HCT116 (cell line): Measurements from ENCODE around the gene SLC25A45.

ENCODE experiments used
- ELF1 ChIP-seq: IDR thresholded peaks from 2 replicates; pipeline ENCODE4 v1.6.1; 2012; ENCODE audit warnings: low read depth, borderline replicate concordance
- EZH2 ChIP-seq: fragments of 200-600 bp; sonication (generic); IDR thresholded peaks from 2 replicates; pipeline ENCODE4 v1.6.1; 2017; ENCODE audit warnings: antibody characterized with exemption, mixed run types
- EZH2phosphoT487 ChIP-seq: fragments of 200-600 bp; IDR thresholded peaks from 2 replicates; pipeline ENCODE4 v1.6.1; 2018; ENCODE audit warnings: antibody characterized with exemption, borderline replicate concordance
- POLR2A ChIP-seq: IDR thresholded peaks from 2 replicates; pipeline ENCODE4 v1.7.0; 2011; ENCODE audit warnings: borderline replicate concordance; ENCODE audit not compliant: insufficient read depth, insufficient read length; ENCODE audit errors: extremely low read depth
- POLR2AphosphoS5 ChIP-seq: IDR thresholded peaks from 2 replicates; pipeline ENCODE4 v1.6.1; 2011; ENCODE audit warnings: mild to moderate bottlenecking, low read depth, low read length, moderate library complexity
- RAD21 ChIP-seq: IDR thresholded peaks from 2 replicates; pipeline ENCODE4 v1.6.1; 2012; ENCODE audit warnings: low read depth, mild to moderate bottlenecking
- SIN3A ChIP-seq: IDR thresholded peaks from 2 replicates; pipeline ENCODE4 v1.6.1; 2012; ENCODE audit warnings: low read depth
- SP1 ChIP-seq: IDR thresholded peaks from 2 replicates; pipeline ENCODE4 v1.6.1; 2012; ENCODE audit warnings: low read depth
- TCF7L2 ChIP-seq: IDR thresholded peaks from 2 replicates; pipeline ENCODE4 v1.7.0; 2011; ENCODE audit warnings: borderline replicate concordance, inconsistent platforms; ENCODE audit not compliant: insufficient read depth, insufficient read length; ENCODE audit errors: extremely low read depth
- YY1 ChIP-seq: IDR thresholded peaks from 2 replicates; pipeline ENCODE4 v1.6.1; 2011; ENCODE audit warnings: low read length, low read depth, moderate library complexity, mild to moderate bottlenecking; ENCODE audit not compliant: insufficient replicate concordance; ENCODE audit errors: extremely low read depth
- TF ChIP-seq, protein P1 (sequence below), 3 experiments: fragments of 200-600 bp in 1 of 3; sonication (generic) in 1 of 3; IDR thresholded peaks in 2 of 3; conservative IDR thresholded peaks in 1 of 3; 2 replicates each; pipeline ENCODE4 v1.5.1; 2012 to 2017; ENCODE audit warnings: low read depth in 2 of 3, low read length in 2 of 3, antibody characterized with exemption in 1 of 3, borderline replicate concordance in 1 of 3, control low read depth in 1 of 3, mild to moderate bottlenecking in 1 of 3, mixed read lengths in 1 of 3, mixed run types in 1 of 3, moderate library complexity in 1 of 3; ENCODE audit not compliant: insufficient read depth in 1 of 3
- TF ChIP-seq, protein P2 (sequence below): IDR thresholded peaks from 2 replicates; pipeline ENCODE4 v1.6.1; 2012
- TF ChIP-seq, protein P3 (sequence below): IDR thresholded peaks from 2 replicates; pipeline ENCODE4 v1.6.1; 2011; ENCODE audit warnings: mild to moderate bottlenecking, low read length, moderate library complexity; ENCODE audit not compliant: insufficient replicate concordance; ENCODE audit errors: extremely low read depth
- TF ChIP-seq, protein P4 (sequence below): IDR thresholded peaks from 2 replicates; pipeline ENCODE4 v1.6.1; 2012; ENCODE audit warnings: low read depth

GRCh38 chr11:65396769-65397745 lies 14.6 kb upstream of the SLC25A45 start:
- TF ChIP-seq, protein P1, sequence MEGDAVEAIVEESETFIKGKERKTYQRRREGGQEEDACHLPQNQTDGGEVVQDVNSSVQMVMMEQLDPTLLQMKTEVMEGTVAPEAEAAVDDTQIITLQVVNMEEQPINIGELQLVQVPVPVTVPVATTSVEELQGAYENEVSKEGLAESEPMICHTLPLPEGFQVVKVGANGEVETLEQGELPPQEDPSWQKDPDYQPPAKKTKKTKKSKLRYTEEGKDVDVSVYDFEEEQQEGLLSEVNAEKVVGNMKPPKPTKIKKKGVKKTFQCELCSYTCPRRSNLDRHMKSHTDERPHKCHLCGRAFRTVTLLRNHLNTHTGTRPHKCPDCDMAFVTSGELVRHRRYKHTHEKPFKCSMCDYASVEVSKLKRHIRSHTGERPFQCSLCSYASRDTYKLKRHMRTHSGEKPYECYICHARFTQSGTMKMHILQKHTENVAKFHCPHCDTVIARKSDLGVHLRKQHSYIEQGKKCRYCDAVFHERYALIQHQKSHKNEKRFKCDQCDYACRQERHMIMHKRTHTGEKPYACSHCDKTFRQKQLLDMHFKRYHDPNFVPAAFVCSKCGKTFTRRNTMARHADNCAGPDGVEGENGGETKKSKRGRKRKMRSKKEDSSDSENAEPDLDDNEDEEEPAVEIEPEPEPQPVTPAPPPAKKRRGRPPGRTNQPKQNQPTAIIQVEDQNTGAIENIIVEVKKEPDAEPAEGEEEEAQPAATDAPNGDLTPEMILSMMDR (IDR thresholded peaks at IDR 0.05 in 2 of 3, conservative IDR thresholded peaks at IDR 0.05 in 1 of 3; ENCODE audit: borderline replicate concordance in 1 of 3, insufficient read depth in 1 of 3, low read depth in 2 of 3, low read length in 2 of 3) = no peak
- no peak for TF ChIP-seq EZH2
- TF ChIP-seq POLR2AphosphoS5 = no peak
- TF ChIP-seq SP1 = no peak
- TF ChIP-seq, protein P2, sequence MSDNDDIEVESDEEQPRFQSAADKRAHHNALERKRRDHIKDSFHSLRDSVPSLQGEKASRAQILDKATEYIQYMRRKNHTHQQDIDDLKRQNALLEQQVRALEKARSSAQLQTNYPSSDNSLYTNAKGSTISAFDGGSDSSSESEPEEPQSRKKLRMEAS = no peak
- no peak for TF ChIP-seq YY1
- TF ChIP-seq EZH2phosphoT487 = no peak
- TF ChIP-seq, protein P3, sequence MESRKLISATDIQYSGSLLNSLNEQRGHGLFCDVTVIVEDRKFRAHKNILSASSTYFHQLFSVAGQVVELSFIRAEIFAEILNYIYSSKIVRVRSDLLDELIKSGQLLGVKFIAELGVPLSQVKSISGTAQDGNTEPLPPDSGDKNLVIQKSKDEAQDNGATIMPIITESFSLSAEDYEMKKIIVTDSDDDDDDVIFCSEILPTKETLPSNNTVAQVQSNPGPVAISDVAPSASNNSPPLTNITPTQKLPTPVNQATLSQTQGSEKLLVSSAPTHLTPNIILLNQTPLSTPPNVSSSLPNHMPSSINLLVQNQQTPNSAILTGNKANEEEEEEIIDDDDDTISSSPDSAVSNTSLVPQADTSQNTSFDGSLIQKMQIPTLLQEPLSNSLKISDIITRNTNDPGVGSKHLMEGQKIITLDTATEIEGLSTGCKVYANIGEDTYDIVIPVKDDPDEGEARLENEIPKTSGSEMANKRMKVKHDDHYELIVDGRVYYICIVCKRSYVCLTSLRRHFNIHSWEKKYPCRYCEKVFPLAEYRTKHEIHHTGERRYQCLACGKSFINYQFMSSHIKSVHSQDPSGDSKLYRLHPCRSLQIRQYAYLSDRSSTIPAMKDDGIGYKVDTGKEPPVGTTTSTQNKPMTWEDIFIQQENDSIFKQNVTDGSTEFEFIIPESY = no peak
- TF ChIP-seq RAD21 = no peak
- TF ChIP-seq TCF7L2 = no peak
- TF ChIP-seq SIN3A = no peak
- TF ChIP-seq POLR2A = no peak
- TF ChIP-seq, protein P4, sequence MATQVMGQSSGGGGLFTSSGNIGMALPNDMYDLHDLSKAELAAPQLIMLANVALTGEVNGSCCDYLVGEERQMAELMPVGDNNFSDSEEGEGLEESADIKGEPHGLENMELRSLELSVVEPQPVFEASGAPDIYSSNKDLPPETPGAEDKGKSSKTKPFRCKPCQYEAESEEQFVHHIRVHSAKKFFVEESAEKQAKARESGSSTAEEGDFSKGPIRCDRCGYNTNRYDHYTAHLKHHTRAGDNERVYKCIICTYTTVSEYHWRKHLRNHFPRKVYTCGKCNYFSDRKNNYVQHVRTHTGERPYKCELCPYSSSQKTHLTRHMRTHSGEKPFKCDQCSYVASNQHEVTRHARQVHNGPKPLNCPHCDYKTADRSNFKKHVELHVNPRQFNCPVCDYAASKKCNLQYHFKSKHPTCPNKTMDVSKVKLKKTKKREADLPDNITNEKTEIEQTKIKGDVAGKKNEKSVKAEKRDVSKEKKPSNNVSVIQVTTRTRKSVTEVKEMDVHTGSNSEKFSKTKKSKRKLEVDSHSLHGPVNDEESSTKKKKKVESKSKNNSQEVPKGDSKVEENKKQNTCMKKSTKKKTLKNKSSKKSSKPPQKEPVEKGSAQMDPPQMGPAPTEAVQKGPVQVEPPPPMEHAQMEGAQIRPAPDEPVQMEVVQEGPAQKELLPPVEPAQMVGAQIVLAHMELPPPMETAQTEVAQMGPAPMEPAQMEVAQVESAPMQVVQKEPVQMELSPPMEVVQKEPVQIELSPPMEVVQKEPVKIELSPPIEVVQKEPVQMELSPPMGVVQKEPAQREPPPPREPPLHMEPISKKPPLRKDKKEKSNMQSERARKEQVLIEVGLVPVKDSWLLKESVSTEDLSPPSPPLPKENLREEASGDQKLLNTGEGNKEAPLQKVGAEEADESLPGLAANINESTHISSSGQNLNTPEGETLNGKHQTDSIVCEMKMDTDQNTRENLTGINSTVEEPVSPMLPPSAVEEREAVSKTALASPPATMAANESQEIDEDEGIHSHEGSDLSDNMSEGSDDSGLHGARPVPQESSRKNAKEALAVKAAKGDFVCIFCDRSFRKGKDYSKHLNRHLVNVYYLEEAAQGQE = no peak
- no peak for TF ChIP-seq ELF1
